Fibroblast of lung (primary cell): Measurements from ENCODE around the gene GZMM. TPM values are rescaled to one million over a fixed set of nuclear protein-coding genes. Genes with fewer than 3 reads are reported as not detected.

Experiments
- DNase-seq, 2 donors: peaks; one replicate each; pipeline versions ENCODE4 v3.0.0 to v3.0.0-alpha.2; 2010; ENCODE audit warnings: low read depth in 2 of 2
- H2AFZ ChIP-seq: 2 replicates; pipeline ENCODE4 v1.5.1; 2012; ENCODE audit warnings: low read length, control low read depth, inconsistent platforms
- H3K27ac ChIP-seq: 2 replicates; pipeline ENCODE4 v1.5.1; 2011; ENCODE audit warnings: low read length, control low read depth; ENCODE audit not compliant: insufficient read depth
- H3K27me3 ChIP-seq: 2 replicates; pipeline ENCODE4 v1.5.1; 2011; ENCODE audit warnings: mild to moderate bottlenecking, low read length; ENCODE audit not compliant: control insufficient read depth, insufficient read depth
- H3K36me3 ChIP-seq: 2 replicates; pipeline ENCODE4 v1.5.1; 2011; ENCODE audit warnings: low read length; ENCODE audit not compliant: control insufficient read depth, insufficient read depth
- H3K4me1 ChIP-seq: 2 replicates; pipeline ENCODE4 v1.5.1; 2011; ENCODE audit warnings: low read length; ENCODE audit not compliant: control insufficient read depth, insufficient read depth; ENCODE audit errors: extremely low read depth
- H3K4me2 ChIP-seq: 2 replicates; pipeline ENCODE4 v1.5.1; 2011; ENCODE audit warnings: low read length, control low read depth; ENCODE audit not compliant: insufficient read depth; ENCODE audit errors: extremely low read depth
- H3K4me3 ChIP-seq, 4 experiments: fragments of 200-600 bp in 1 of 4; sonication (generic) in 1 of 4; replicated peaks in 1 of 4; 2 replicates each; pipeline ENCODE4 v1.5.1; 2011 to 2016; ENCODE audit warnings: low read length in 4 of 4, low read depth in 3 of 4, mild to moderate bottlenecking in 3 of 4, control low read depth in 2 of 4, inconsistent platforms in 1 of 4, mixed read lengths in 1 of 4; ENCODE audit not compliant: insufficient read depth in 1 of 4; ENCODE audit errors: control extremely low read depth in 1 of 4
- H3K79me2 ChIP-seq: 2 replicates; pipeline ENCODE4 v1.5.1; 2012; ENCODE audit warnings: mild to moderate bottlenecking, low read length, inconsistent platforms; ENCODE audit not compliant: control insufficient read depth, insufficient read depth
- H3K9ac ChIP-seq: 2 replicates; pipeline ENCODE4 v1.5.1; 2011; ENCODE audit warnings: mild to moderate bottlenecking, low read length, control low read depth; ENCODE audit not compliant: insufficient read depth
- H3K9me3 ChIP-seq: 2 replicates; pipeline ENCODE4 v1.5.1; 2012; ENCODE audit warnings: low read depth, low read length; ENCODE audit not compliant: control insufficient read depth, insufficient read depth
- H4K20me1 ChIP-seq: 2 replicates; pipeline ENCODE4 v1.5.1; 2011; ENCODE audit warnings: low read length; ENCODE audit not compliant: control insufficient read depth, insufficient read depth; ENCODE audit errors: extremely low read depth
- CTCF ChIP-seq, 2 donors: IDR thresholded peaks in 1 of 2; conservative IDR thresholded peaks in 1 of 2; 1 replicate in 1 of 2; 2 replicates in 1 of 2; pipeline ENCODE4 v1.5.1; 2011 to 2012; ENCODE audit warnings: low read length in 2 of 2, control low read depth in 1 of 2, inconsistent platforms in 1 of 2, low read depth in 1 of 2, mild to moderate bottlenecking in 1 of 2
- EZH2 ChIP-seq: IDR thresholded peaks from 2 replicates; pipeline ENCODE4 v1.5.1; 2012; ENCODE audit warnings: low read length, control low read depth, mild to moderate bottlenecking; ENCODE audit errors: missing control alignments
- polyA plus RNA-seq, 2 donors: library from polyadenylated mRNA; depleted of rRNA in 1 of 2; stranded (reverse) in 1 of 2; unstranded in 1 of 2; fragments of >200 nt; gene quantifications; 2 replicates each; pipeline ENCODE4 v1.2.1, GENCODE V29; 2011 to 2012; ENCODE audit warnings: missing spikeins in 1 of 2
- total RNA-seq: library from RNA; depleted of rRNA; stranded (reverse); fragments of >200 nt; gene quantifications from 2 replicates; pipeline ENCODE4 v1.2.1, GENCODE V29; 2014

GZMM gene
- total and polyA plus RNA-seq, 2 donors (not counting 1 experiment from before 2014, with no cell fraction given) = 0.17 to 0.35 TPM

GRCh38 chr19:495402-496111 lies 48.3 kb upstream of the GZMM start:
- H3K79me2 ChIP-seq = no peaks in the 10 kb centered on the region
- H3K9me3 ChIP-seq = no peaks in the 10 kb centered on the region
- H2AFZ ChIP-seq = no peak overlapping the region
- no peak overlapping the region for H3K9ac ChIP-seq
- H4K20me1 ChIP-seq = no peaks in the 10 kb centered on the region
- H3K4me1 ChIP-seq = no peaks in the 10 kb centered on the region
- H3K4me3 ChIP-seq = no peak overlapping the region
- peak; percentile 20 to 36 for DNase-seq
- peaks cover 14% of the 10 kb centered on the region for H3K27me3 ChIP-seq
- peak; percentile 56 to 62 for TF ChIP-seq CTCF (conservative IDR thresholded peaks at IDR 0.05 in 1 of 2, IDR thresholded peaks at IDR 0.05 in 1 of 2; ENCODE audit: low read depth in 1 of 2, low read length in 2 of 2)
- TF ChIP-seq EZH2 = no peak
- no peak overlapping the region for H3K4me2 ChIP-seq
- no peak overlapping the region for H3K27ac ChIP-seq
- H3K36me3 ChIP-seq = no peaks in the 10 kb centered on the region

GRCh38 chr19:496112-496665 lies 47.7 kb upstream of the GZMM start, which contains the start of gene MADCAM1:
MADCAM1 (plus strand) TSS chr19:496486; CDS start chr19:496500, 14 bp downstream.
- Histone ChIP-seq H4K20me1 (no peaks in the 10 kb centered on the region), H3K27me3 (peaks cover 14% of the 10 kb centered on the region), H3K4me1 (no peaks in the 10 kb centered on the region), H3K79me2 (no peaks in the 10 kb centered on the region), H3K36me3 (no peaks in the 10 kb centered on the region), H3K4me3 (no peak within 1 kb of the TSS), H3K9me3 (no peaks in the 10 kb centered on the region), H3K4me2 (peak within 1 kb of the TSS; percentile 25), H2AFZ (no peak within 1 kb of the TSS), H3K27ac (no peak within 1 kb of the TSS), H3K9ac (no peak within 1 kb of the TSS)
- no peak for TF ChIP-seq EZH2
- TF ChIP-seq CTCF (conservative IDR thresholded peaks at IDR 0.05 in 1 of 2, IDR thresholded peaks at IDR 0.05 in 1 of 2; ENCODE audit: low read depth in 1 of 2, low read length in 2 of 2) = no peak
- DNase-seq = no peak

- Histone ChIP-seq H3K9me3 (no peaks in the 10 kb centered on the region), H2AFZ (no peak overlapping the region), H3K4me2 (no peak overlapping the region), H3K9ac (no peak overlapping the region), H3K4me1 (no peaks in the 10 kb centered on the region), H3K79me2 (no peaks in the 10 kb centered on the region), H3K4me3 (no peak overlapping the region), H3K36me3 (no peaks in the 10 kb centered on the region), H3K27me3 (peaks cover 14% of the 10 kb centered on the region), H3K27ac (no peak overlapping the region), H4K20me1 (no peaks in the 10 kb centered on the region)
- DNase-seq = no peak
- TF ChIP-seq CTCF (conservative IDR thresholded peaks at IDR 0.05 in 1 of 2, IDR thresholded peaks at IDR 0.05 in 1 of 2; ENCODE audit: low read depth in 1 of 2, low read length in 2 of 2) (no peak), EZH2 (no peak)
Observed at GRCh38 chr19:496986-497385, 46.9 kb upstream of the GZMM start.
